HG02970 (cell line): ENCODE data around the gene IL17RE.
"Not testable (repeated sequence)": the region's sequence is repeated elsewhere in the genome, so short reads cannot be mapped to it uniquely, and the experiment has no call there.

ENCODE experiments used
- ATAC-seq: cut with Tn5 transposase; IDR thresholded peaks from one replicate; pipeline ENCODE4 v1.9.1; 2021; ENCODE audit warnings: mild to moderate bottlenecking, moderate library complexity, moderate number of reproducible peaks; ENCODE audit not compliant: unreplicated experiment, low FRiP score

The IL17RE gene, protein sequence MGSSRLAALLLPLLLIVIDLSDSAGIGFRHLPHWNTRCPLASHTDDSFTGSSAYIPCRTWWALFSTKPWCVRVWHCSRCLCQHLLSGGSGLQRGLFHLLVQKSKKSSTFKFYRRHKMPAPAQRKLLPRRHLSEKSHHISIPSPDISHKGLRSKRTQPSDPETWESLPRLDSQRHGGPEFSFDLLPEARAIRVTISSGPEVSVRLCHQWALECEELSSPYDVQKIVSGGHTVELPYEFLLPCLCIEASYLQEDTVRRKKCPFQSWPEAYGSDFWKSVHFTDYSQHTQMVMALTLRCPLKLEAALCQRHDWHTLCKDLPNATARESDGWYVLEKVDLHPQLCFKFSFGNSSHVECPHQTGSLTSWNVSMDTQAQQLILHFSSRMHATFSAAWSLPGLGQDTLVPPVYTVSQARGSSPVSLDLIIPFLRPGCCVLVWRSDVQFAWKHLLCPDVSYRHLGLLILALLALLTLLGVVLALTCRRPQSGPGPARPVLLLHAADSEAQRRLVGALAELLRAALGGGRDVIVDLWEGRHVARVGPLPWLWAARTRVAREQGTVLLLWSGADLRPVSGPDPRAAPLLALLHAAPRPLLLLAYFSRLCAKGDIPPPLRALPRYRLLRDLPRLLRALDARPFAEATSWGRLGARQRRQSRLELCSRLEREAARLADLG

DNA sequence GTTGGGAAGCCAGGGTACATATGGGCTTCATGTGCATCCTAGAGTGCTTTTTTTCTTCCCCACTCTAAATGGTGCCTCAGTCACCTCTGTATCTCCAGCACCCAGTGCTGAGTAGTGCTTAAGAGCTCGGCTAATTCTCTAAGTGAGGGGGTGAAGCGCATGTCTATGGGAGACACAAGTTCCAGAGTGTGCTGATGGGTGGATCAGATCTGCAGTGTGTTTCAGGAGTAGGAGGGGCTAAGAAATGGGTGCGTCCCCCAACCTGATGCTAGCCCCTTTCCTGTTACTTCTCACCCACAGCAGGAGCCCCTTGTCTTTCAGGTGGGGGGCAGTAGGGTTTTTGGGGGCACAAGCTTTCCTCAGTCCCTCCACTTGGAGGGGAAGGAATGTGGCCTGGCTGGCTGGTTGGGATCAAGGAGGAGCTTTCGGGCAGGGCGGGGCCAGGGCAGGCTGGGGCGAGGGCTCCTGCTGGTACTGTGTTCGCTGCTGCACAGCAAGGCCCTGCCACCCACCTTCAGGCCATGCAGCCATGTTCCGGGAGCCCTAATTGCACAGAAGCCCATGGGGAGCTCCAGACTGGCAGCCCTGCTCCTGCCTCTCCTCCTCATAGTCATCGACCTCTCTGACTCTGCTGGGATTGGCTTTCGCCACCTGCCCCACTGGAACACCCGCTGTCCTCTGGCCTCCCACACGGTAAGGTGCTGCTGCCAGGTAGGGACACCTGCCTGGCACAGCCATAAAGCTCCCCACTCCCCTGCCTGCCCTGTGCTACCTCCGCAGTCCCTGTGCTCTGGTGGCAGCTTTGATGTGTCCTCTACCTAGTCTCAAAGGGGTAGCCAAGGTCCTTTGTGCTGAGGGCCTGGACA lies at the start of gene IL17RE:
IL17RE (plus strand) TSS at position 477 of the 866 bp plus-strand sequence; CDS start at position 562, 85 bp downstream.
- ATAC-seq, result no peak

DNA sequence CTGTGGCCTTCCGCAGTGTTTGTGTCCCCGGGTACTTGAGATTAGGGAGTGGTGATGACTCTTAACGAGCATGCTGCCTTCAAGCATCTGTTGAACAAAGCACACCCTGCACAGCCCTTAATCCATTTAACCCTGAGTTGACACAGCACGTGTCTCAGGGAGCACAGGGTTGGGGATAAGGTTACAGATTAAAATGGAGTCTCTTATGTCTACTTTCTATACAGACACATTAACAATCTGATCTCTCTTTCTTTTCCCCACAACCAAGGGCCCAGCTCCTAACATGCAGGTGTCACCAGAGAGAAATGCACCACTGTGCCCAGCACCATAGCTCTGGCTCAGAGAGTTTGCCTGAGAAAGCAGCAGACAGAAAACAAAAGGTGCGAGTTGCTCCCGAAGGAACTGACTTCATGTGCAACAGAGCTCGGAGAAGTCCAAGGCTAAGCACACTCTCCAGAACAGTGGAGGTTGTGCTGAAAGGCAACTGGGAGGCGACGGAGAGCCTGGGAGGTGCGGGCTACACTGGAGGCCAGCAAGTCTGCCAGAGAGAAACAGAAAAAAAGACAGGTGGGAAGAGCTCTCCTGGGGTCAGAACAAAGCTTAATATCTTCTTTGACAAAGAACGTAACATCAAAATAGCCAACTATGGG lies 48.2 kb upstream of the IL17RE start:
- not testable (repeated sequence) for ATAC-seq

DNA sequence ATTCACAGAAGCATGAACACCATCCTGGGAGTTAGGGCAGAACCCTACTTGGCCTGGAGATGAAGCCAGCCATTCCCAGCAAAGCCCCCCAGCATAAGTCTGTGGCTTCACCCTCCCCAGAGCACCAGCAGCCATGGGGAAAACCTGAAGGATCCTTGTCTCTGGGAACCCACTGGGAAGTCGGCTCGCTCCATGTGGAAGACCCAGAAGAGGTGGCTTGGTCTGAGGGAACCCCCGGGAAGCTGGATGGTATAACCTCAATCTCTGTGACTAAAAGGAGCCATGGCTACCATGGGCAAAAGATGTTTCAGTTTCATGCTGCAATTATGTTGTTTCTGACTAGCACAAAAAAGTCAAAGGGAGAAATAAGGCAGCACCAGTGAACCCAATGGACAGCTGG lies 47.1 kb upstream of the IL17RE start:
- no peak for ATAC-seq

DNA sequence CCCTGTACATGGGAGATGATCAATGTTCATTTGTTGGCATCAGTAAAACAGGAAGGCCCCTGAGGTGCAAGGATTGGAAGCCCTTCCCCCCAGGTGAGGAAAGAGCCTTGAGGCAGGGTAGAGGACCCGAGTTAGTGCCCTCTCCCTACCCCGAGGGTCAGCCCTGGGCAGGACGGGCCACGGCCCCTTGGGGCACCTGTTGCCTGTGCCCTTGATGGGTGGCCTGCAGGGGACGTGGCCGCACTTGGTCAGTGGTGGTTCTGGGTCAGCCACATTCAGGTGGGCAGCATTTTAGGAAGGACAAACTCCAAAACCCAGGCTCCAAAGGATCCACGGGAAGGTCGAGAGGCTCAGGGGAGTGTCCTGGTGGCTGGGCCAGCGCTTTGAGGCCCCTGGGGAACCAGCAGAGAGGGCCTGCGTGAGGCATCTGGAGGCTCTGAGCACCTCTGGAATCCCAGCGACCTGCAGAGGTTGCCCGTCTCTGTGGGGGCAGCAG lies 43.1 kb upstream of the IL17RE start:
- no peak for ATAC-seq

DNA sequence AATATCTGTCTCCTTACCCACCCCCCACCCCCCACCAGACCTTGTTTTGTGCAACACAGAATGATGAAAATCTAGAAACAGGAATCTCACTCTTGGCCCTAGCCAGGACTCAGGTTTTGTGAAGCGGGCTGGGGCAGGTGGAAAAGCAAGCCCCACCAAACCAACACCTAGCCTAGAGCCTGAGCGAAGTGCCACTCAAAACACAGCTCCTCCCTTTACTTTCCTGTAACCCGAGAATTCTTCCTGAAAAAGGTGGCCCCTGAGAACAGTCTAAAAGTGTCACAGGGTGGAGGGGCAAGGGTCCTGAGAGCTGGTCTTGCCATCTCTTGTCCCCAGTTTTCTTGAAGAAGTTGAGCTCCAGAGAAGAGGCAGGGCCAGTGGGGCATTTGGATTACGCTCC lies 41.4 kb upstream of the IL17RE start:
- ATAC-seq, result no peak

DNA sequence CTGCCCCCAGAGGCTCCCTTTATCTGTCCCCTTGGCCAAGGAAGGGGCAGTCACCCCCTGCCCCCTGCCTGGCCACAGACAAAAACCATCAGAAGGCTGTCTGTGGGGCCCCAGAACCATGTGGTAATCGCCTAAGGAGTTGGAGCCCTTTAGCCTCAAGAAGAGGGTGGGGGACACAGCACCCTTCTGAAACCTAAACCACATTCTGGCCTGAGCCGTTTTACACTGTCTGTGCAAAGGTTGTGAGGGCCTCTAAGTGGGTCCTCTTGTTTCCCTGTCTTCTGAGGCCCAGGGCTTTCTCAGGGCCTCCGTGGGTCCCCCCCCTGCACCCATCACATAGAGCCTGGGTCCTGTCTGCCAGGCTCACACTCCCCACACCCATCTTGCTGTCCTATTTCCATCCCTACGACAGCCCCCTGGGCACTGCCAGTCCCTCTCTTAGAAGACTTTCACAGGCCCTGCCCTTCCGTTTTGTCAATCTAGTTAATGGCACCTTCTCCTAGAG lies 41.0 kb upstream of the IL17RE start:
- ATAC-seq, result no peak

DNA sequence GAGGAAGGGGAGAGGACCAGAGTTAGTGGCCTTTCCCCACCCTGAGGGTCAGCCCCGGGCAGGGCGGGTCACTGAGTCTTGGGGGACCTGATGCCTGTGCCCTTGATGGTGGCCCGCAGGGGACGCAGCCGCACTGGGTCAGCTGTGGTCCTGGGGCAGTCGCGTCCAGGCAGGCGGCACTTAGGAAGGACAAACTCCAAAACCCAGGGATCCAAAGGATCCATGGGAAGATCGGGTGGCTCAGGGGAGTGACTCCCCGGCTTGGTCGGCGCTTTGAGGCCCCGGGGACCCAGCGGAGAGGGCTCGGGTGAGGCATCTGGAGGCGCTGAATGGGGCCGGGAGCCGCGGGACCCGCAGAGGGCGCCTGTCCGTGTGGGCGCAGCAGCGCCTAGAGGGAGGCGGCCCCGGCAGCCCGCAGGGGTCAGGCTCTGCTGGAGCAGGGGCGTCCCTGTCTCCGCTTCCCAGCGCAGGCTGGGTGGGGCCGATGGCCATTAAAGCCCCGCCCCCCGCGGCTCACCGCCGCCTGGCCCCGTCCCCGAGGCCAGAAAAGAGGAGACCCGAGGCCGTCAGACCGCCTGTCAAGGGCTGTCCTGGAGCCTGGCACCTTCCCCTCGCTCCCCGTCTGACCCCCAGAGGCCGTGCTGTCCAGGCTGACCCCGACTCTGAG lies 40.1 kb upstream of the IL17RE start:
- ATAC-seq, result no peak

DNA sequence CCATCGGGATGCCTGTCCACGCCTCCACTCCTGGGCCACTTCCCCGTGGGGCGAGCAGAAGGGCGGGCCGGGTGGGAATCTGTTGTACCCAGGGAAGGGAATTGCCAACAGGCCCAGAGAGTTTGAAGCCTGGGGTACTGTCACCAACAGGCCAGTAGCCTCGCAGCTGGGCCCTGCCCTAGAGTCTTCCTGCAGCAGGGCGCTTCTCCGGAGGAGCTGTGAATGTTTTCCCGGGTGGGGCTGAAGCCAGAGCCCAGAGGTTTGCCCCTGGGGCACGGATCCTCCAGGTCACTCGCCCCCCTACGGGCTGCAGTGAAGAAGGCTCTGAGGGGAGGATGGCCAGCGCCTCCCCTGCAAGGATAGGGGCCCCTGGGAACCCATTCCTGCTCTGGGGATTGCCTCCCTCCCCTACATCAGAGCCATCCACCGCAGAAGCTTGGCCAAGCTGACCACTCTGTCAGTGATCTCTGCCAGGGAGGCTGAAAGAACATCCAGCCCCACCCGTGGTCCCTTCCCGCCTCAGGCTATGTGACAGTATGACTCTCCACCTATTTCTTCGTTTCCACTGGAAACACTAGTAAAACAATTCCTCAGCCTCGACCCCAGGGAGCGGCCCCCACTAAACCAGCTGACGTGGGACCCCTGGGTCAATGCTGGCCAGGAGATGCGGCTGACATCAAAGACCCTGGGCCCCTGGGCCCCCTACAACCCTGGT lies 39.4 kb upstream of the IL17RE start:
- no peak for ATAC-seq

DNA sequence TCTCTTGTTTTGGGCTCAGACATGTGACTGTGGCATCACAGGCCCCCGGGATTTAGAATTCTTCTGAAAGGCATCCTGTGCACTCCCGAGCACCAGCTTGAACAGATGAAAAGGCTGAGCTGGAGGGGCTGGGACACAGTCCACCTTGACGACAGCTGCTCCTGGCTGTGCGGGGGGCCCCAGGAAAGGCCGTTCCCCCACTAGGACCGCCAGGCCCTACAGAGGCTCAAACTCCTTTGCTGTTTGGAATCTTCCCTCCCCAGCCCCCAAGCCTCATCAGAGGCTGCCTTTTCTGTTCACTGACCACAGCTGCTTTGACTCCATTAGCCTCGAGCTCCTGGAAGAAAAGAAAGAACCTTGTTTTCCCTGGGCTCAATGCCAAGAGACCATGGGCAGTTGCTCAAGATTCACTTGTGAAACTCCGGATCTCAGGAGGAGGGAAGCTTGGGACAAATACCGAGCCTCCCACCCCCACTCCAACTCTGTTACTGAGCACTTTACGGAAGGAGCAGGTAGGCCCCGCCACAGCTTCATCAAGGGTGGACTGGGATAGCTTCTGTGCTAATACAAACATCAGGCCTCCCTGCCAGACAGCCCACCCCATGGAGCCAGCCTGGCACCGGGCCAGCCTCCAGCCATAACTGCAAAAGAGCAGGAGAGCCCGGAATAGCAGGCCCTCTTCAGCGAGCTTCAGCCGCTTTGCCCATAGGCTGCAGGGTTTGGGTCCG lies 38.3 kb upstream of the IL17RE start:
- ATAC-seq, result no peak

DNA sequence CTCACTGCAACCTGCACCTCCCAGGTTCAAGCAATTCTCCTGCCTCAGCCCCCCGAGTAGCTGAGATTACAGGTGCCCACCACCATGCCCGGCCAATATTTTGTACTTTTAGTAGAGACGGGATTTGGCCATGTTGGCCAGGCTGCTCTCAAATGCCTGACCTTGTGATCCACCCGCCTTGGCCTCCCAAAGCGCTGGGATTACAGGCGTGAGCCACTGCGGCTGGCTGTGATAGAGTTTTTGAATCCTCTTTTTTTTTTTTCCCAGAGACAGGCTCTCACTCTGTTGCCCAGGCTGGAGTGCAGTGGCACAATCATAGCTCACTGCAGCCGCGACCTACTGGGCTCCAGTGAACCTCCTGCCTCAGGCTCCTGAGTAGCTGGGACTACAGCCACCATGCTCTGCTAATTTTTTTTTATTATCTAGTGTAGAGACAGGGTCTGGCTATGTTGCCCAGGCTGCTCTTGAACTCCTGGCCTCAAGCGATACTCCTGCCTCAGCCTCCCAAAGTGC lies 37.5 kb upstream of the IL17RE start:
- ATAC-seq, result not testable (repeated sequence)

DNA sequence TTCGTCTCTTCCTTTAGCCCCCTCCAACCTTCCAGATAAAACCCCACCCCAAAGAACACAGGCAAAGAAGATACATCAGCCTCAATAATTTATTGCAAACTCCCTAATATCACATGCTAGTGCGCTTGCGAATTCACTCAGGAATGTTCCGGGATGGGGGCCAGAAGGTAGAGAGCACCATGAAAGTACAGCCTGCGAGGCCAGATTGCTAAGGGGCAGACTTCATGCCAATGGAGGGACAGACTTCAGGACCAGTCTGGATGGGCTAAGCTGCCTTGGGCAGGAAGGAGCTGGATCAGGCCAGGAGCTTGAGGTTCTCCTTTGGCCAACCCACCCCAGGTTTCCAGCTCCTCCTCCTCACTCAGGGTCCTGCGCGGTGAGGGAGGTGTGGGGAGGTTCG lies 36.0 kb upstream of the IL17RE start:
- ATAC-seq, result no peak

DNA sequence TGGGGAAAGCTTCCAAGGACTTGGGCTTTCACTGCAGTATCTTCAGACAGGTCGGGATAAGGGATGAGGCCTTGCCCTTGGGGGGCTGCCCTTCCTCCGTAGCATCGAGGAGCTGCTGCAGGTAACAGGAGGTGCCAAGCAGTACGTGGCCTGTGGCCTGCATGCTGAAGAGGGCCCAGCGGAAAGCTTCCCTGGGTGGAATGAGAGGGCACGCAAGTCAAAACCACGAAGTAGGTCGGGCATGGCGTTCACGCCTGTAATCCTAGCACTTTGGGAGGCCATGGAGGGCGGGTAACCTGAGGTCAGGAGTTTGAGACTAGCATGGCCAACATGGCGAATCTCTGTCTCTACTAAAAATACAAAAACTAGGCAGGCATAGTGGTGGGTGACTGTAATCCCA lies 35.5 kb upstream of the IL17RE start:
- ATAC-seq, result no peak

DNA sequence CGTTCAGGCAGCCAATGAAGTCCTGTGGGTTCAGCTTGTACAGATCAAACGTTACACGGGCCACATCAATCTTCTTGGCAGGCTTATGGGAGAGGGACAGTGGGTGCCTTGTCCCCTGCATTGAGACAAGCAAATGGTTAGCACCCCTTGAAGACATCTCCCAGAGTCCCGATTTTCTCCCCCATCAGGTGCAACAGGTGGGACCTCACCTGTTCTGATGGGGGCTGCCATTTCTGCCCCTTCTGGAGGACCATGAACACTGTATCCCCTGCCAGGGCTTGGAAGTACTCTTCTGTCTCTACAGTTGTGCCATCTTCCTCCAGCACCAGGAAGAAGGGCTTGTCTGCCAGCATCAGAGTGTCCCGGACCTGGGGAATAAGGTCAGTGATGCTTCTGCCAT lies 32.7 kb upstream of the IL17RE start:
- no peak for ATAC-seq

DNA sequence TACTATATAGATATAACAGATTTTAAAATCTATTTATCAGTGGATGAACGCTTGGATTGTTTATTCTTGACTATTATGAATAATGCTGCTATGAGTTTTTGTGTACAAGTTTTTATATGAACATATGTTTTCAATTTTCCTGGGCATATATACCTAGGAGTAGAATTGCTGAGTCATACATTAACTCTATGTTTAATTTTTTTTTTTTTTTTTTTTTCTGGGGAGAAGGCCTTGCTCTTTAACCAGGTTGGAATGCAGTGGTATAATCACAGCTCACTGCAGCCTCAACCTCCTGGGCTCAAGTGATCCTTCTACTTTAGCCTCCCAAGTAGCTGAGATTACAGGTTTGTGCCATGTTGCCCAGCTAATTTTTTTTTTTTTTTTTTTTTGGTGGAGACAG lies 31.7 kb upstream of the IL17RE start:
- ATAC-seq, result no peak

DNA sequence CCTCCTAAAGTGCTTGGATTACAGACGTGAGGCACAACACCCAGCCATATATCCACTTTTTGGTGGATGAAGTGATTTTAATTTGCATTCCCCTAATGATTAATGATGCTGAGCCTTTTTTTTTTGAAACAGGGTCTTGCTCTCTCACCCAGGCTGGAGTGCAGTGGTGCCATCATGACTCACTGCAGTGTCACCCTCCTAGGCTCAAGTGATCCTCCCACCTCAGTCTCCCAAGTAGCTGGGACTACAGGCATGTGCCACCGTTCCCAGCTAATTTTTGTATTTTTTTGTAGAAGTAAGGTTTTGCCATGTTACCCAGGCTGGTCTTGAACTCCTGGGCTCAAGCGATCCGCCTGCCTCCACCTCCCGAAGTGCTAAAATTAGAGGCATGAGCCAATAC lies 30.6 kb upstream of the IL17RE start:
- not testable (repeated sequence) for ATAC-seq

DNA sequence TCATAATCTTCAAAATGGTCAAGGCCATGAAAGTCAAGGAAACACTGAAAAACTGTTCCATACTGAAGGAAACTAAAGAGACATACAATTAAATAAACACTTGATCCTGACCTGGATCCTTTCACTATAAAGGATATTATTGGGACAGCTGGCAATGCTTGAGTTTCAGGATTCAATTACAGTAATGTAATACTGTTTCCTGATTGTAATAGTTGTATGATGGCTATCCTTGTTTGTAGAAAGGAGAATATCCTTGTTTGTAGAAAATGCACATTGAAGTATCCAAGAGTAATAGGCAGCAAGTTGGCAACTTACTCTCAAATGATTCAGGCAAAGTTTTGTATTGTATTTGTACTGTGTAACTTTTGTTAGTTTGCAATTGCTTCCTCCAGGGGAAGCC lies 27.2 kb upstream of the IL17RE start:
- no peak for ATAC-seq

DNA sequence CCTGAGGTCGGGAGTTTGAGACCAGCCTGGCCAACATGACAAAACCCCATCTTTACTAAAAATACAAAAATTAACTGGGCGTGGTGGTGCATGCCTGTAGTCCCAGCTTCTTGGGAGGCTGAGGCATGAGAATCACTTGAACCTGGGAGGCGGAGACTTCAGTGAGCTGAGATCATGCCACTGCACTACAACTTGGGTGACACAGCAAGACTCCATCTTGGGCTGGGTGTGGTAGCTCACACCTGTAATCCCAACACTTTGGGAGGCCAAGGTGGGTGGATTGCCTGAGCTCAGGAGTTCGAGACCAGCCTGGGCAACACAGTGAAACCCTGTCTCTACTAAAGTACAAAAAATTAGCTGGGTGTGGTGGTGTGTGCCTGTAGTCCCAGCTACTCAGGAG lies 26.4 kb upstream of the IL17RE start:
- not testable (repeated sequence) for ATAC-seq

DNA sequence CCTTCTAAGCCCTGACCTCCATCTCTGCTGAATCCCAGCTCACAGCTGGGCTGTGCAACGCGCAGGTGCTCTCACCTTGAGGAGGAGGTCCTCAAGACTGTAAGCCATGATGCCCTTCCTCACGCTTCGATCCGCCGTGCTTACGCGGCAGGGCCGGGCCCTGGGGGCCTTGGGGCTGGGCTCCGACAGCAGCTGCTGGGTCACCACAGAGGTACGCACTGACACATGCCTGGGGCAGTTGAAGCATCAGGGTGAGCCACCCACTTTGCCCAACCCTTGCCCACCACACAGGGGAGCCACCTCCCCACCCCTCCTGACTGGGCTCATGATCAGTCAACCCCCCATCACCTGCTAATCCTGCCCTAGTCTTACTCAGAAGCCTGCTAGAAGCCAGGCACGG lies 25.7 kb upstream of the IL17RE start:
- no peak for ATAC-seq
